GM19193 (cell line): ENCODE results near the gene CHPF.

Experiments
- POLR2A ChIP-seq: IDR thresholded peaks from 4 replicates; pipeline ENCODE4 v1.6.1; 2011; ENCODE audit not compliant: insufficient read depth, insufficient read length; ENCODE audit errors: extremely low read depth

The CHPF gene

GRCh38 chr2:219531639-219532377 lies 11.8 kb downstream of the CHPF start:
- TF ChIP-seq POLR2A: no peak

GRCh38 chr2:219530048-219530963 lies 13.3 kb downstream of the CHPF start:
- no peak for TF ChIP-seq POLR2A

DNA sequence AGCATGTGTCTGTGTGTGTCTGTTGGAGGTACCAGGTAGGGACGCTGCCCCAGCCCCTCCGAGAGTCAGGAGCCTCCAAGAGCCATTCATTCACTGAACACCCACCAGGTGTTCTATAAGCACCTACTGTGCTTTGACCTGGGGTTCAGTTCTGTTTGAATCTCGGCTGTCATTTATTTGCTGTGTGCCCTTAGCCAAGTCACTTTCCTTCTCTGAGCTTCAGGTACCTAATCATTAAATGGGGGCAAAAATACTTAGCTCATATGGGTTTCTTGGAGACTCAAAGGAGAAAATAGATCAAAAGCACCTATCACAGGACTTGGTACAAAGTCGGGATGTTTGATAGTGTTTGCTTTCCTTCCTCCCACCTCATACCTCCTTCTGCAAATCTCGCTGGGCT lies 16.1 kb downstream of the CHPF start:
- TF ChIP-seq POLR2A: no peak

DNA sequence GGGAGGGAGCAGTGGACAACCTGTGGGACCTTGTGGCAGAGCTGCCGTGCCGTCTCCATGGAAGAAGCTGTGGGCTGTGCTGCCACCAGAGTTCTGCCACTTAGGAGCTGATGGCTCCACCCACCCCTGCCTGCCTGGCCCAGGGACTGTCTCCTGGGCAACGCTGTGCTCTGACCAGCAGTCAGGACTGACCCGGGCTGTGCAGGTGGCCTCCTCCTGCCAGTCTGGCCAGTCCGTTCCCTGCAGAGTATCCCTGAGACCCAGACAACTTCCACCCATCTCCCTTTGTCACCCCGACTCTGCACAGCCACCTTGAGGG lies 16.6 kb downstream of the CHPF start:
- no peak for TF ChIP-seq POLR2A

DNA sequence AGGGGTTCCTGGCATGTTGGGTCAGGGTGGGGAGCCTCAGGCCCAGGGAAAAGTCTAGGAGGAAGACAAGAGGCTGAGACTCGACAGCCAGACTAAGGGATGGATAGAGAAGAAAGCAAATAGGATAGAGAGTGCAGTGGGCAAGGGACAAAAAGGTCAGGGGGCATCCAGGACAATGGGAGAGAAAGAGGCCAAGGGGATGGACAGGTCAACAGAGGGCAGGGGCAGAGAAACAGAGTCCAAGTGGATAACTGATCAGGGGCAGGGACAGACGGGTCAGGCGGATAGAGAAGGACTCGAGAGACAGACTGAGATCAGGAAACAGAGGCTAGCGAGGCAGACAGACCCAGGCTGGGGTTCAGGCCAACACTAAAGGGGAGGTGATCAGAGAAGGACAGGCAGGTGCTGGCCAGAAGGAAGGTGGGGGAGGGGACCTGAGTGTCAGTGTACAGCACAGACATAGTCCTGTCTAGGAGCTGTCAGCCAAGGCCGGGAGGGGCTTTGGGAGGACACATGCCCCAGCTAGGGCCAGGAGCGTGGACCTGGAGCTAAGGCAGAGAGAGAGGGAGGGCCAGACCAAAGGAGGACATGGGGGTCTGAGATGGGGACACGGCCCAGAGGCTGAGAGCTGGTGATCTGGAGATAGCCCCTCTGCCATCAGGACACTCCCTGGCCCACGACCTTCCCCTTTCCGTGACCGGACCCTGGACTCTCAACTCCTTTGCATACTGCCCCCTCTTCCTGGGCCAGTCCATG lies 17.1 kb downstream of the CHPF start:
- no peak for TF ChIP-seq POLR2A

DNA sequence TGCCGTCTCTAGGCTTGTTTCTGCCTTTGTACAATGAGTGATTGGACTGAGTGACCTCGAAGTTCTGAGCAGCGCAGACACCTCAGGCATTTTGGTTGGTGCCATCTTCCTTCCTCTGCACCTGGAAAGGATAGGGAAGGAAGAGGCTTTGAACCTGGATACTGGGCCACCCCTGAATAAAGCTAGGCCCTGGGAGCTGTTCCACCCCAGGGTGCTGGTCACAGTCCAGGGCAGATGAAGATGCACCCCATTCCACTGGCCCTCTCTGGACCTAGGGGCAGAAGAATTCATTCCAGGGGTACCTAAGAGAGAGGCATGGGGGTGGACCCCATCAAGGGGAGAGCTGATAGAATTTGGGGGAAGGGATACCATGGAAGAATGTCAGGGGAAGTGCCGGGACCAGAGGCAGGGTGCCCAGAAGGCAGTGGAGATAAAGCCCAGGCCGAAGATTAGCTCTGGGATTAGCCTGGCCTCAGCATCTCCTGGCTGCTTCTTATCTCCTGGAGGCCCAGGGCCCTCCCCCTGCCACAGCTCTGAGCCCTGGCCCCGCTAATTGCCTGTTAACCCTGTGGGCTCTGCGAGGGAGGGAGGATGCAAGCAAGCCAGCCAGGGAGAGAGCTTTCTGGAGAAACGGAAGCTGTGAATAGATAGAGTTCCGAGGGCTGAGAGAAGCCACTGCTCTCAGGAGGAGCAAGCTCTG lies 17.9 kb downstream of the CHPF start:
- no peak for TF ChIP-seq POLR2A

GRCh38 chr2:219524817-219525216 lies 18.8 kb downstream of the CHPF start:
- TF ChIP-seq POLR2A: no peak

DNA sequence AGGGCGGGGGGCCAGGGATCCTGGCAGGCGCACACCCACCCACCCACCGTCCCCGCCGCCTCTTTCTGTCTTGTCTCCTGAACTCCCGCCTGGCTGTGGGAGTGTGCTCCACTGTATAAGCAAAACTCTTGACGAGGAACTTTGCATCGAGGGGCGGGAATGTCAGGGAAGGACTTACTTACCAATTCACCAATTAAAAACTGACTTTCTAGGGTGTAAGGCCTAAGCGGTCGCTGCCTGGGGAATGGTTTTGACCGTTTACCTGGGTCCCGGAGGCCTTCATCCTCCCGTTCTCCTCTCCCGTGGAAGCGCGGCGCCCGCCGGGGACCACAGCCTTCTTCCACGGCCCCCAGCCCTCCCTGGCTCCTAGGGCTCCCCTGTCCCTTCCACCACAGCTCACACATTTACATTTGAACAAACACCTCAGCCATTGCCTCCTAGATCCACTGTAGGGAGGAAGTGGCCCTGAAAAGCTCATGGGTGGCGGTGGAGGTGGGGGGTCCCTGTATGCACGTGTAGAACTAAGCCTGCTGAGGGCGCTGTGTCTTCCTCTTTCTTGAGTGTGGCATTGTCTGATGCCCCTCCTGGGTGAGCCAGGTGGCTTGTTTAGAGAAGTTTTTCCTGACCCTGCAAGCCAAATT lies 20.5 kb downstream of the CHPF start:
- TF ChIP-seq POLR2A: no peak

DNA sequence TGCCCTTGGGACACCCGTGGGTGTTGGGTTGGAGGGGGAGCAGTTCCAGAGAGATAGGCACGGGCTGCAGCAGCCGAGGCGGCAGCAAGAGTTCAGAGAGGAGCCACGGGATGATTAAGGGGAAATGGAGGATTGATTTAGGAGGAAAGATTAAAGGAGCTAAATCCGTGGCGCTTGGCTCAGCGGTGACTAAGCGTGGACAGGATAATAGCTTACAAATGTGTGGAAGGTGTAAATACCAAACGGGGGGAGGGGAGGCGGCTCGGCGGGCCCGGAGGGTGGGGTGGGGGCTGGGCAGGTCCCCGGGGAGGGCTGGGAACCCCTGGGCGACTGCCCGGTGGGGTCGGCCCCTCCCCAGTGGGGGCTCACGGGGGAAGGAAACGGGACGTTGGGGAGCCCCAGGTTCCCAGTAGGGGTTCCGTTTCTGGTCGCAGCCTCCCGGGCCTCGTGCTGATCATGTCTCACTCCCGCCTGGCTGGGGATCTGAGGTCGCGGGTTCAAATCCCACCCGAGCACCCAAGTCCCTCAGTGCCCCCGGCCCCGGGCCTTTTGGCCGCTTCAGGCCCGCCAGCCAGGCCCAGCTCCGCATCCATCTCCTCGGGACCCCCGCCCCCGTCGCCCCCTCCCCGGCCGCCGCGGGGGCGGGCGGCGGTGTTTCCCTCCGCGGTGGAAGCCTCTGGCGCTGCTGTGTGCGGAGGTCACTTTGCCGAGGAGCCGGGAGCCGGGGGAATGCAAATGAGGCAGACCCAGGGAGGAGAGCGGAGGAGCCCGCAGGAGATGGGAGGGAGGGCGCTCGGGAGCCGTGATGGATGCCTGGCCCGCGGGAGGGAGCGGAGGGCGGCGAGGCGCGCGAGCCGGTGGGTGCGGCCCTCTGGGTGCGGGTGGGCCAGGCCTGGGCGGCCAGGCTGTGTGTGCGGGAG lies 21.2 kb downstream of the CHPF start:
- no peak for TF ChIP-seq POLR2A

DNA sequence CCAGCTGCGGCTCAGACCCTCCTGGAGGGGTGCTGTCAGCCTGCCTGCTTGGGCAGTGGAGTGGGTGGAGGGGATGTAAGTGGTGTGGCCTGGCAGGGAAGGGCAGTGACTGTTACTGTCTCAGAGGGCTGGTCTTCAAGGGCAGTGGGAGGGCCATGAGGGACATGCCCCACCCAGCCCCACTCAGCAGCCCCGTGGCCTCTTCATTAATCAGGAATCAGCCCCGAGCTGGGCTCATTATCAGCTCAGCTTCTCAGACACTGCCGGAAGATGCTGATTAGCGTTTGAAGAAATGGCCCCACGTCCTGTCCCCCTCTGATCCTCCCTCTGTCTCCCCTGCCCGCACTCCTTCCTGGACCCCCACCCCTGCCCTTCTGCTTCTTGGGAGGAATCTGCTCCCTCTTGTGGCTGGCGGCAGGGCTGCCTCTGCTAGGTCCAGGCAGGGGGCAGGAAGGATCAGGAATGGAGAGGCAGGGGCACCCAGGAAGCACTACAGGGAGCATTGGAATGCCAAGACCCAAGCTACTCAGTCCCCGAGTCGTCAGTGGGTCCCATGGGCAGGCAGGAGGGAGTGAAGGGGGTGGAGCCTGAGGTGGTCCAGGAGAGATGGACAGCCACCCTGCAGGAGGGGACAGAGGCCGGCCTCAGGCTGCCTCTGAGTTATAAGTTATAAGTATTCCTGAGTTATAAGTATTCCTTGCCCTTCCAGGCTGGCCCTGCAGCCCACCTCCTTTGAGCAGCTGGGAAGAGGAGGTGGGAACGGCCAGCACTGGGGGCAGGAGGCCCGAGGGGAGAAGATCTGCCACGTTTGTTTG lies 22.3 kb downstream of the CHPF start:
- TF ChIP-seq POLR2A: no peak

DNA sequence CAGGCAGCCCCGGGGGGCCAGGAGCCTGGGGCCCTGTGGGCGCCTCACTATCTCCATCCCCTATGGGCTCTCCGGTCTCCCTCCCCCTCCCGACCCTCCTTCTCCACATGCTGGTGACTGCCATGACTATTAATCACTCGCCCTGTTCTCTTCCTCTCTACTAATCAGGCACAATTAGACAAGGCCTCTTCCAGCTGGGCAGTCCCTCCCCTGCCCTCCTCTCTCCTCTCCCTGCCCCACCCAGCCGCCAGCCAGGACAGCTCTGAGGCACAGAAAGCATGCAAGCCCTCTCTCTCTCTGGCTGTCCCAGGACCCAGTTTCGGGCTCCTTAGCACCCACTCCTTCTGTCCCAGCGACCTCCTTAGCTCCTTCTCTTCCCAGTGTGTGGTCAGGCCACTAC lies 23.5 kb downstream of the CHPF start:
- TF ChIP-seq POLR2A: no peak

DNA sequence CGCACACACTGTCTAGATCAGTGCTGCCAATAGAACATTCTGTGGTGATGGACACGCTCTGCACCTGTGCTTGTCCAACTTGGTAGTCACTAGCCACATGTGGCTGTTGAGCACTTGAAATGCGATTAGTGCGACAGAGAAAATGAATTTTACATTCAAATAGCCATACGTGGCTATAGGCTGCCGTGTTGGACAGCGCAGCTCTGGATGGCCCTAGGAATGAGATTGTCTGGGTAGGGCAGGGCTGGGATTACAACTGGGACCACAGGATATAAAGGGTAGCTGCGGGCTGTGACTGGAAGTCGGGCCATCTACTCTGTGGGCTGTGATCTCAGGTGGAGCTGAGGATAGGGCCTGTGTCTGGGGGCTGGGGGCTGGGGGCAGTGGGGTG lies 24.1 kb downstream of the CHPF start:
- no peak for TF ChIP-seq POLR2A

- no peak for TF ChIP-seq POLR2A
These were observed 25.4 kb downstream of the CHPF start for GRCh38 chr2:219517954-219518778.
